Left lung (tissue), 10 donors: Measurements from ENCODE around the gene CPLX1. TPM values are rescaled to one million over a fixed set of nuclear protein-coding genes. Genes with fewer than 3 reads are reported as not detected.

Source experiments
- ATAC-seq: fragments of 200-7000 bp; cut with Tn5 transposase; one replicate; pipeline ENCODE4 v1.9.1; 2020; ENCODE audit warnings: moderate library complexity
- DNase-seq, 4 donors: peaks; one replicate each; pipeline ENCODE4 v3.0.0-alpha.2; 2013 to 2020
- H3K27ac ChIP-seq, 2 donors: fragments of 200-600 bp; sonication (generic) in 1 of 2; one replicate each; pipeline versions ENCODE4 v1.5.0 to v1.8.0; 2020 to 2021
- H3K27me3 ChIP-seq, 2 donors: fragments of 200-600 bp; sonication (generic) in 1 of 2; one replicate each; pipeline versions ENCODE4 v1.5.0 to v1.8.0; 2020 to 2021
- H3K36me3 ChIP-seq, 2 donors: fragments of 200-600 bp; sonication (generic) in 1 of 2; one replicate each; pipeline versions ENCODE4 v1.5.0 to v1.8.0; 2020 to 2021
- H3K4me1 ChIP-seq, 2 donors: fragments of 200-600 bp; one replicate each; pipeline ENCODE4 v1.8.0; 2021
- H3K4me3 ChIP-seq, 2 donors: fragments of 200-600 bp; sonication (generic) in 1 of 2; one replicate each; pipeline versions ENCODE4 v1.5.0 to v1.8.0; 2020 to 2021; ENCODE audit warnings: mild to moderate bottlenecking in 1 of 2
- H3K9me3 ChIP-seq, 2 donors: fragments of 200-600 bp; sonication (generic) in 1 of 2; one replicate each; pipeline versions ENCODE4 v1.5.0 to v1.8.0; 2020 to 2021
- intact Hi-C, 2 donors: fragments of 100-400 bp; cut with DNase I; formaldehyde crosslinking; loops; one replicate each; pipeline versions ENCODE4 v1.11.2 to v1.14.2; 2022
- polyA plus RNA-seq, 6 donors: library from polyadenylated mRNA; unstranded; fragments of 120-200 nt; gene quantifications; one replicate each; pipeline ENCODE4 v1.2.1, GENCODE V29; 2013; ENCODE audit not compliant: insufficient read length in 6 of 6
- total RNA-seq, 2 donors: library from RNA; stranded (reverse); fragmentation: NEBNext Ultra II Directional; extraction: Animal tissue kit (Norgen Biotek cat#: 25700); gene quantifications; one replicate each; pipeline ENCODE4 v1.2.1, GENCODE V29; 2021
- TF ChIP-seq, protein P1 (sequence below), 2 donors: fragments of 200-600 bp; sonication (generic) in 1 of 2; IDR thresholded peaks; one replicate each; pipeline versions ENCODE4 v1.5.0 to v1.8.0; 2021; ENCODE audit warnings: antibody characterized with exemption in 2 of 2
- donor health status: DM: no; HTN: yes; CAD: no.
- donor health status: DM: no; HTN: no; CAD: no.

Gene CPLX1
- total and polyA plus RNA-seq, 8 donors: 0.98 to 3.2 (median 1.5) TPM

DNA sequence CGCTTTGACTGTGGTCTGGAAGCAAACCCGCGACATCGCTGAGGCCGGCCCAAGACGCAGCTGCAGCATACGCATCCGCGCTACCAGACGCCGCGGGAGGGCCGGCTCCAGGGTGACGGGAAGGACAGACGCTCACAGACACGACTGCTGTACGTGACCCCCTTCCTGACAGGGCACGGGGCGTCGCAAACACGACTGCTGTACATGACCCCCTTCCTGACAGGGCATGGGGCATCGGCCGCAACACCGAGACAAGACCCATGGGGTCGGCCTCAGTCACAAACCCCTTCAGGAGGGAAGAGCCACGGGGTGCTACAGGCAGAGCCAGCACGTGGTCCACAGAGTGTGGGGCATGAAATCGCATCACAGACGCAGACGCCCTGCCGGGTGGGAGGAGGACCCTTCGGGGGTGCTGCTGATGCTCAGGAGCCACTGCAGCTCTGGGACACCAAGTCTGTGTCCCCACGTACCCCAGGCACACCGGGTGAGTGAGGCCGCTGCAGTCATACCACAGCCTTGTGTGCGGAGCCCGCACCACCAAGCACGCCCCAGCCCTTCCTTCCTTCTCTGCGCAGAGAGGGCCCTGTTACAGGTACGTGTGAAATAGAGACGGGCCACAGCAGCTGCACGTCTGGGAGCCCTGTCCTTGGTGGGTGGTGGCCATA, 38.7 kb upstream of the CPLX1 start:
- Histone ChIP-seq H3K4me3 (no peak overlapping the region), H3K36me3 (peaks cover 0 to 94% of the 10 kb centered on the region in 2 donors), H3K27ac (no peak overlapping the region), H3K27me3 (no peaks in the 10 kb centered on the region), H3K9me3 (no peaks in the 10 kb centered on the region), H3K4me1 (no peaks in the 10 kb centered on the region)
- intact Hi-C loops: no loop called here
- peak in 1 of 4 donors; percentile 79 for DNase-seq
- ATAC-seq: no peak
- TF ChIP-seq, protein P1, sequence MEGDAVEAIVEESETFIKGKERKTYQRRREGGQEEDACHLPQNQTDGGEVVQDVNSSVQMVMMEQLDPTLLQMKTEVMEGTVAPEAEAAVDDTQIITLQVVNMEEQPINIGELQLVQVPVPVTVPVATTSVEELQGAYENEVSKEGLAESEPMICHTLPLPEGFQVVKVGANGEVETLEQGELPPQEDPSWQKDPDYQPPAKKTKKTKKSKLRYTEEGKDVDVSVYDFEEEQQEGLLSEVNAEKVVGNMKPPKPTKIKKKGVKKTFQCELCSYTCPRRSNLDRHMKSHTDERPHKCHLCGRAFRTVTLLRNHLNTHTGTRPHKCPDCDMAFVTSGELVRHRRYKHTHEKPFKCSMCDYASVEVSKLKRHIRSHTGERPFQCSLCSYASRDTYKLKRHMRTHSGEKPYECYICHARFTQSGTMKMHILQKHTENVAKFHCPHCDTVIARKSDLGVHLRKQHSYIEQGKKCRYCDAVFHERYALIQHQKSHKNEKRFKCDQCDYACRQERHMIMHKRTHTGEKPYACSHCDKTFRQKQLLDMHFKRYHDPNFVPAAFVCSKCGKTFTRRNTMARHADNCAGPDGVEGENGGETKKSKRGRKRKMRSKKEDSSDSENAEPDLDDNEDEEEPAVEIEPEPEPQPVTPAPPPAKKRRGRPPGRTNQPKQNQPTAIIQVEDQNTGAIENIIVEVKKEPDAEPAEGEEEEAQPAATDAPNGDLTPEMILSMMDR (IDR thresholded peaks at IDR 0.05): no peak

GRCh38 chr4:860561-860960, 34.6 kb upstream of the CPLX1 start:
- intact Hi-C loops: no loop called here
- ATAC-seq: no peak
- H3K36me3 ChIP-seq: peaks cover 0 to 92% of the 10 kb centered on the region in 2 donors

DNA sequence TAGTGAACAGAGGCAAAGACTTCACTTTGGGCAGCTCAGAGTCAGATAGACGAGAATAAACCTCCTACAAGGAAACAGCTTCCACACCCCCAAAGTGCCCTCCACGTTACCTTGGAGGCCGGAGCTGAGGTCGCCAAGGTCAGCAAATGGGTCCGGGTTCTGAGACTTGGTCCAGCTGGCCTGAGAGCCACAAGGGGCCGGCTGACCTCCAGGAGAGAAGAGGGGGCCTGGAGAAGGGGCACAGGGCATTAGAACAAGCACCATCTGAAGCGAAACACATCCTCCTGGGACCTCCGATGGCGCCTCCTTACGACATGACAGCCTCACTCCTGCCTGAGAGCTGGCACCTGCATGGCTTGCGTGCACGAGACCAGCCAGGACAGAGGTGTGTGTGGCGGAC, 33.6 kb upstream of the CPLX1 start:
- Histone ChIP-seq H3K27ac (no peak overlapping the region), H3K36me3 (peaks cover 0 to 92% of the 10 kb centered on the region in 2 donors), H3K9me3 (no peaks in the 10 kb centered on the region), H3K4me1 (no peaks in the 10 kb centered on the region), H3K4me3 (no peak overlapping the region), H3K27me3 (no peaks in the 10 kb centered on the region)
- TF ChIP-seq, protein P1 (IDR thresholded peaks at IDR 0.05): no peak
- DNase-seq (peak in 1 of 4 donors; percentile 52), ATAC-seq (no peak)
- intact Hi-C loops: no loop called here

More at GRCh38 chr4:860561-860960, 34.6 kb upstream of the CPLX1 start:
- TF ChIP-seq, protein P1 (IDR thresholded peaks at IDR 0.05): no peak
- Histone ChIP-seq H3K27ac (no peak overlapping the region), H3K27me3 (no peaks in the 10 kb centered on the region), H3K4me3 (no peak overlapping the region), H3K9me3 (no peaks in the 10 kb centered on the region), H3K4me1 (no peaks in the 10 kb centered on the region)
- DNase-seq: peak in 1 of 4 donors; percentile 55

DNA sequence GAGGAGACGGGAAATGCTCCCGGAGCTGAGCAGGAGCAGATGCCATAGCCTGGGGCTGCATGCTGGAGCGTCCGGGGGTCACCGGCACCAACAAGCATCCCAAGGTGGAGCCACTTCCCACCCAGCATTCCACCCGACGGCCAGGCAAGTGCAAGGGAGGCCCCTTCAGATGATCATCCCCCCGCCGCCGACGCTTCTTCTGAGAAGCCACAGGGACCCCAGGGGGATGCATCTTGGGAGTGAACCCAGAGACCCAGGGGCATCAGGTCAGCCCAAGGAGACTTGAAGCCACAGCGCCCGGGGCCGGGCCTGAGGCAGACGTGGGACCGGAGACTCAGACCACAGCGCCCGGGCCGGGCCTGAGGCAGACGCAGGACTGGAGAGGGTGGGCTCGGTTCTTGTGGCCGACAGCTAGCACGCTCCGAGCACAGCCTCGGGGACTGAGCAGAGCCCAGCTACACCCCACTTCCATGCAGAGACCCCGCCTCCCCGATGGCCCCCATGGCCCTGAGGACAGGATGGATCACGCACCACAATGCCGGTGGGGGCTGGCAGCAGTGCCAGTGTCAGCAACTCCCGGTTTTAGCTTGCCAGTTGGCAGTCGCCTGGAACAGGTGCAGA, 33.0 kb upstream of the CPLX1 start:
- H3K27me3 ChIP-seq: no peaks in the 10 kb centered on the region
- no peaks in the 10 kb centered on the region for H3K9me3 ChIP-seq
- DNase-seq (peak in 1 of 4 donors; percentile 77), ATAC-seq (no peak)
- intact Hi-C loops: no loop called here
- TF ChIP-seq, protein P1 (IDR thresholded peaks at IDR 0.05): no peak
- no peaks in the 10 kb centered on the region for H3K4me1 ChIP-seq
- H3K27ac ChIP-seq: no peak overlapping the region
- H3K4me3 ChIP-seq: no peak overlapping the region
- peaks cover 0 to 92% of the 10 kb centered on the region in 2 donors for H3K36me3 ChIP-seq

DNA sequence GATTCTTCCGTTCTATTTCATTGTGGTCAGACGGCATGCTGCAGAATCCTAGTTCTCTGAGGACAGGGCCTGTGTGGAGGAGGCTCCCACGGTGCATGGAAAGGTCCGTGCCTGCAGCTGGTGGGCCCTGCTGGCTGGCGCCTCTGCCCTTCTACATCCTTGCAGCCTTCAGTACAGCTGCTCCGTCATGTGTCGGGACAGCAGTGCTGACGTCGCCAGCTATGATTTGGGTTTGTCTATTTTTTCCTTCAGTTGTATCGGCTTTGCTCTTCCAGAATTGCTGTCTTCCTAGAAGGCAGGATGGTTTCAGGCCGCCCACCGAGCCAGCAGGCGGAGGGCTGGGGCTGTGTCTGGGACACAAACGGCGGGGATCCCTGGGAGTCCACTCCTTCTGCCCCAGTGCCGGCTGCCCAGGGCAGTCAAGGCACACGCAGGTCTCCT, 32.1 kb upstream of the CPLX1 start:
- ATAC-seq: no peak

More for the DNA sequence above, 32.1 kb upstream of the CPLX1 start:
- Histone ChIP-seq H3K27ac (no peak overlapping the region), H3K27me3 (no peaks in the 10 kb centered on the region), H3K4me3 (no peak overlapping the region), H3K36me3 (peaks cover 0 to 90% of the 10 kb centered on the region in 2 donors), H3K4me1 (no peaks in the 10 kb centered on the region), H3K9me3 (no peaks in the 10 kb centered on the region)
- peak in 1 of 4 donors; percentile 69 for DNase-seq
- TF ChIP-seq, protein P1 (IDR thresholded peaks at IDR 0.05): no peak
- intact Hi-C loops: no loop called here
